Lung (tissue), 12 donors: ENCODE data around the gene ALDH2. TPM values are rescaled to one million over a fixed set of nuclear protein-coding genes. Genes with fewer than 3 reads are reported as not detected.
"Not testable (repeated sequence)": the region's sequence is repeated elsewhere in the genome, so short reads cannot be mapped to it uniquely, and the experiment has no call there.

Experiments
- ATAC-seq: fragments of 200-7000 bp; cut with Tn5 transposase; one replicate; pipeline ENCODE4 v1.9.1; 2020; ENCODE audit warnings: moderate number of reproducible peaks; ENCODE audit not compliant: insufficient read depth, low FRiP score
- DNase-seq, 3 donors: peaks; one replicate each; pipeline ENCODE4 v3.0.0-alpha.2; 2013 to 2017
- H3K27ac ChIP-seq, 2 donors: one replicate each; pipeline ENCODE4 v1.5.1; 2013; ENCODE audit warnings: mild to moderate bottlenecking in 2 of 2, moderate library complexity in 2 of 2, control low read depth in 1 of 2, inconsistent platforms in 1 of 2, low read depth in 1 of 2, low read length in 1 of 2
- H3K27me3 ChIP-seq, 3 donors: one replicate each; pipeline ENCODE4 v1.5.1; 2013; ENCODE audit warnings: low read length in 2 of 3; ENCODE audit not compliant: control insufficient read depth in 3 of 3, insufficient read depth in 3 of 3
- H3K36me3 ChIP-seq, 4 donors: one replicate each; pipeline ENCODE4 v1.5.1; 2013; ENCODE audit warnings: low read length in 4 of 4, mild to moderate bottlenecking in 1 of 4, moderate library complexity in 1 of 4; ENCODE audit not compliant: control insufficient read depth in 4 of 4, insufficient read depth in 4 of 4
- H3K4me1 ChIP-seq, 5 donors: one replicate each; pipeline ENCODE4 v1.5.1; 2013; ENCODE audit warnings: low read length in 5 of 5, mild to moderate bottlenecking in 2 of 5, moderate library complexity in 1 of 5; ENCODE audit not compliant: control insufficient read depth in 5 of 5, insufficient read depth in 5 of 5
- H3K4me3 ChIP-seq: one replicate; pipeline ENCODE4 v1.5.1; 2013; ENCODE audit warnings: mild to moderate bottlenecking, control low read depth, moderate library complexity
- H3K9ac ChIP-seq, 2 donors: one replicate each; pipeline ENCODE4 v1.5.1; 2013; ENCODE audit warnings: low read length in 2 of 2, control low read depth in 1 of 2; ENCODE audit not compliant: insufficient read depth in 1 of 2
- H3K9me3 ChIP-seq, 4 donors: one replicate each; pipeline ENCODE4 v1.5.1; 2013; ENCODE audit warnings: low read length in 3 of 4, mild to moderate bottlenecking in 1 of 4, moderate library complexity in 1 of 4; ENCODE audit not compliant: control insufficient read depth in 4 of 4, insufficient read depth in 3 of 4
- CTCF ChIP-seq: IDR thresholded peaks from 2 replicates; pipeline ENCODE4 v1.5.1; 2012; ENCODE audit warnings: mild to moderate bottlenecking; ENCODE audit errors: control extremely low read depth, extremely low read depth
- WGBS, 2 donors: extraction: QIAGEN DNeasy Blood & Tissue Kit; methylation state at CpG; one replicate each; pipeline ENCODE4 v1.1.7; 2013; 5-methylcytosine and 5-hydroxymethylcytosine counted together
- polyA plus RNA-seq, 2 donors: library from polyadenylated mRNA; stranded (reverse); fragments of 200-250 nt; gene quantifications; one replicate each; pipeline ENCODE4 v1.2.1, GENCODE V29; 2013
- total RNA-seq, 2 donors: library from RNA; depleted of rRNA in 1 of 2; stranded (reverse); fragments of >200 nt in 1 of 2; gene quantifications; one replicate each; pipeline ENCODE4 v1.2.1, GENCODE V29; 2014 to 2021
- donor health status: control.
- donor health status: control.
- donor health status: Bipolar disorder and iron deficiency.
- donor health status: healthy.
- donor health status: DM: yes; HTN: yes; CAD: no.

Gene ALDH2
- total and polyA plus RNA-seq, 4 donors = 48.5 to 324 (median 158) TPM

GRCh38 chr12:111822886-111823285, 56.2 kb downstream of the ALDH2 start:
- Histone ChIP-seq H3K27me3 (no peaks in the 10 kb centered on the region), H3K36me3 (no peaks in the 10 kb centered on the region), H3K4me1 (no peaks in the 10 kb centered on the region), H3K27ac (no peak overlapping the region), H3K4me3 (no peak overlapping the region), H3K9ac (no peak overlapping the region), H3K9me3 (no peaks in the 10 kb centered on the region)
- no peak for ATAC-seq
- 17 to 30% methylated on average over 2 of the region's 2 CpGs for WGBS, 2 donors
- DNase-seq = no peak
- TF ChIP-seq CTCF = no peak

- peaks cover 0 to 4% (median 0%) of the 10 kb centered on the region in 4 donors for H3K9me3 ChIP-seq
- DNase-seq (no peak), ATAC-seq (no peak)
- peak overlapping the region in 1 of 2 donors; percentile 14 for H3K27ac ChIP-seq
- H3K27me3 ChIP-seq = no peaks in the 10 kb centered on the region
- H3K36me3 ChIP-seq = no peaks in the 10 kb centered on the region
- TF ChIP-seq CTCF = no peak
- H3K4me3 ChIP-seq = no peak overlapping the region
- WGBS, 2 donors = 60 to 82% methylated on average over 3 of the region's 3 CpGs
- H3K4me1 ChIP-seq = no peaks in the 10 kb centered on the region
- H3K9ac ChIP-seq = no peak overlapping the region
Measured at GRCh38 chr12:111823891-111824290, 57.2 kb downstream of the ALDH2 start.

GRCh38 chr12:111824312-111824711, 57.6 kb downstream of the ALDH2 start:
- not testable (repeated sequence) for H3K9me3 ChIP-seq, DNase-seq, ATAC-seq, H3K27ac ChIP-seq, H3K9ac ChIP-seq, H3K27me3 ChIP-seq, H3K4me1 ChIP-seq, H3K4me3 ChIP-seq, H3K36me3 ChIP-seq
- WGBS, 2 donors = 45 to 50% methylated on average over 4 of the region's 4 CpGs

- Histone ChIP-seq H3K9me3 (peaks cover 0 to 4% (median 0%) of the 10 kb centered on the region in 4 donors), H3K4me1 (no peaks in the 10 kb centered on the region), H3K4me3 (no peak overlapping the region), H3K27ac (no peak overlapping the region), H3K36me3 (no peaks in the 10 kb centered on the region), H3K9ac (no peak overlapping the region), H3K27me3 (no peaks in the 10 kb centered on the region)
- TF ChIP-seq CTCF = no peak
- DNase-seq (no peak), ATAC-seq (no peak)
- 83 to 85% methylated on average over 5 of the region's 5 CpGs for WGBS, 2 donors
Measured at GRCh38 chr12:111825509-111825908, 58.8 kb downstream of the ALDH2 start.
